Measurements from ENCODE around the gene FOXK1. TPM values are rescaled to one million over a fixed set of nuclear protein-coding genes. Genes with fewer than 3 reads are reported as not detected.

FOXK1 gene
- total RNA-seq, 2 donors from 2014 or later, result 36.9 to 43.4 TPM

DNA sequence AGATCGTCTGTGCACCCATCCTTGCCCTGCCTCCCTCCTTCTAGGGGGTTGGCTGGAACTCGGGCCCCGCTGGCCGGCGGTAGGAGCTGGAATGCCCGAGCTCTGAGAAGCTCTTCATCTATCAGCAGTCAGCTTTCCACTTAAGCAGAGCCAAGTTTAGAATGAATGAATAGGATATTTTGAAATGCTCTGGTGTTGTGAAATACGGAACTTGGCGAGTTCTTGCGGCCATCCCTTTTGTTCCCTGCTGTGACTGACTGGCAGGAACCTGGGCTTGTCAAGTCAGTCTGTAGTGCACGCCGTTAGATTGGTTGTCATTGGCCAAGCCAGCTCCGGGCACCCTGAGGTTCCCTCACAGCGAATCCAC, 33.3 kb downstream of the FOXK1 start:
- no peak overlapping the region for H3K9ac ChIP-seq (ENCODE audit: extremely low read depth, low read length, poor library complexity, severe bottlenecking)
- H3K4me1 ChIP-seq (ENCODE audit: control insufficient read depth, insufficient read depth, low read length), result no peaks in the 10 kb centered on the region
- Mint-ChIP-seq H3K27me3 (ENCODE audit: insufficient read depth) (peaks cover 17% of the 10 kb centered on the region), H3K9me3 (peaks cover 4% of the 10 kb centered on the region), H3K27ac (no peak overlapping the region), H3K4me3 (no peak overlapping the region), H3K4me1 (peaks cover 13% of the 10 kb centered on the region), H3K36me3 (ENCODE audit: low read depth) (peaks cover 62% of the 10 kb centered on the region)
- peaks cover 3% of the 10 kb centered on the region for H3K36me3 ChIP-seq (ENCODE audit: control insufficient read depth, insufficient read depth, low read length)
- H3K4me3 ChIP-seq (ENCODE audit: low read length), result no peak overlapping the region
- H3K27ac ChIP-seq (ENCODE audit: low read depth, low read length), result no peak overlapping the region
- H3K27me3 ChIP-seq (ENCODE audit: control insufficient read depth, insufficient read depth, low read length, poor library complexity, severe bottlenecking), result no peaks in the 10 kb centered on the region
- 95 to 96% methylated on average over 7 to 13 of the region's 13 CpGs for WGBS, 2 experiments (ENCODE audit: insufficient coverage in 1 of 2, insufficient read length in 1 of 2)
- H3K9me3 ChIP-seq (ENCODE audit: control insufficient read depth, low read length), result peaks cover 6% of the 10 kb centered on the region
- DNase-seq, result no peak
- TF ChIP-seq, protein P1, sequence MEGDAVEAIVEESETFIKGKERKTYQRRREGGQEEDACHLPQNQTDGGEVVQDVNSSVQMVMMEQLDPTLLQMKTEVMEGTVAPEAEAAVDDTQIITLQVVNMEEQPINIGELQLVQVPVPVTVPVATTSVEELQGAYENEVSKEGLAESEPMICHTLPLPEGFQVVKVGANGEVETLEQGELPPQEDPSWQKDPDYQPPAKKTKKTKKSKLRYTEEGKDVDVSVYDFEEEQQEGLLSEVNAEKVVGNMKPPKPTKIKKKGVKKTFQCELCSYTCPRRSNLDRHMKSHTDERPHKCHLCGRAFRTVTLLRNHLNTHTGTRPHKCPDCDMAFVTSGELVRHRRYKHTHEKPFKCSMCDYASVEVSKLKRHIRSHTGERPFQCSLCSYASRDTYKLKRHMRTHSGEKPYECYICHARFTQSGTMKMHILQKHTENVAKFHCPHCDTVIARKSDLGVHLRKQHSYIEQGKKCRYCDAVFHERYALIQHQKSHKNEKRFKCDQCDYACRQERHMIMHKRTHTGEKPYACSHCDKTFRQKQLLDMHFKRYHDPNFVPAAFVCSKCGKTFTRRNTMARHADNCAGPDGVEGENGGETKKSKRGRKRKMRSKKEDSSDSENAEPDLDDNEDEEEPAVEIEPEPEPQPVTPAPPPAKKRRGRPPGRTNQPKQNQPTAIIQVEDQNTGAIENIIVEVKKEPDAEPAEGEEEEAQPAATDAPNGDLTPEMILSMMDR (conservative IDR thresholded peaks at IDR 0.05), result no peak

DNA sequence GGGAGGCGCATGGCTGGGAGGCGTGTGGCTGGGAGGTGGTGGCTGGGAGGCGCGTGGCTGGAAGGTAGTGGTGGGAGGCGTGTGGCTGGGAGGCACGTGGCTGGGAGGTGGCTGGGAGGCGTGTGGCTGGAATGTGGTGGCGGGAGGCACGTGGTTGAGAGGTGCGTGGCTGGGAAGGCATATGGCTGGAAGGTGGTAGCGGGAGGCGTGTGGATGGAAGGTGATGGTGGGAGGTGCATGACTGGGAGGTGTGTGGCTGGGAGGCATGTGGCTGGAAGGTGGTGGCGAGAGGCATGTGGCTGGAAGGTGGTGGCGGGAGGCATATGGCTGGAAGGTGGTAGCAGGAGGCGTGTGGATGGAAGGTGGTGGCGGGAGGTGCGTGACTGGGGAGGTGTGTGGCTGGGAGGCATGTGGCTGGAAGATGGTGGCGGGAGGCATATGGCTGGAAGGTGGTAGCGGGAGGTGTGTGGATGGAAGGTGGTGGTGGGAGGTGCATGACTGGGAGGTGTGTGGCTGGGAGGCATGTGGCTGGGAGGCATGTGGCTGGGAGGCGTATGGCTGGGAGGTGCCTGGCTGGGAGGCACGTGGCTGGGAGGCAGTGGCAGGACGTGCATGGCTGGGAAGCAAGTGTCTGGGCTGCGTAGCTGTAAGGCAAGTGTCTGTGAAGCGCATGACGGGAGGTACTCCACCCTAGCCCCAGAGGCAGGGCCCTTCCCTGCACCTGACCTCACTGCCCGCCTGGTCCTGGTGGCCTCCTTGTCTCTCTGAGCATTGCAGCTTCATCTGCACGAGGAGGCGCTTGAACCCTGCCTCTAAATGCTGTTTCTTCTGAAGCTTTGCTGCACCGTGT, 35.1 kb downstream of the FOXK1 start:
- Mint-ChIP-seq H3K27ac (no peak overlapping the region), H3K27me3 (ENCODE audit: insufficient read depth) (peaks cover 5% of the 10 kb centered on the region), H3K36me3 (ENCODE audit: low read depth) (peaks cover 49% of the 10 kb centered on the region), H3K4me1 (peaks cover 3% of the 10 kb centered on the region), H3K9me3 (peaks cover 4% of the 10 kb centered on the region), H3K4me3 (no peak overlapping the region)
- H3K27ac ChIP-seq (ENCODE audit: low read depth, low read length), result peak overlapping the region; percentile 44
- 93 to 98% methylated on average over 12 to 29 of the region's 29 CpGs for WGBS, 2 experiments (ENCODE audit: insufficient coverage in 1 of 2, insufficient read length in 1 of 2)
- no peak overlapping the region for H3K4me3 ChIP-seq (ENCODE audit: low read length)
- H3K9me3 ChIP-seq (ENCODE audit: control insufficient read depth, low read length), result peaks cover 6% of the 10 kb centered on the region
- no peaks in the 10 kb centered on the region for H3K36me3 ChIP-seq (ENCODE audit: control insufficient read depth, insufficient read depth, low read length)
- no peak overlapping the region for H3K9ac ChIP-seq (ENCODE audit: extremely low read depth, low read length, poor library complexity, severe bottlenecking)
- no peak for DNase-seq
- TF ChIP-seq, protein P1 (conservative IDR thresholded peaks at IDR 0.05), result no peak
- H3K27me3 ChIP-seq (ENCODE audit: control insufficient read depth, insufficient read depth, low read length, poor library complexity, severe bottlenecking), result no peaks in the 10 kb centered on the region
- no peaks in the 10 kb centered on the region for H3K4me1 ChIP-seq (ENCODE audit: control insufficient read depth, insufficient read depth, low read length)

DNA sequence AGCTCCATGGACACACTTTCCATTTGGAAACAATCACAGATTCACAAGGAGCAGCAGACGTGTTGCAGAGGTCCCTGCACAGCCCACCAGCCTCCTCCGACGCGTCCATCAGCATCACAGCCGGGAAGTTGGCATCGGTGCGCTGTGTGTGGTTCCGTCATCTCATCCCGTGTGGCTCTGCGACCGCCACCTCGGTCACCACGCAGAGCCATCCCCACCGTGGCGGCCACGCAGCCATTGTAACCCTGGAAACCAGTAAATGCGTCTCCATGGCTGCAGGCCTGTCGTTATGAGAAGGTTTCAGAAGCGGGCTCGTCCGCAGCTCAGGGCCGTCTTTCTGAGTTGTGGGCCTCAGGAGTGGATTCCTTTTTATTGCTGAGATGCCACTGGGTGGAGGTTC, 36.0 kb downstream of the FOXK1 start:
- Histone ChIP-seq H3K27me3 (ENCODE audit: control insufficient read depth, insufficient read depth, low read length, poor library complexity, severe bottlenecking) (no peaks in the 10 kb centered on the region), H3K27ac (ENCODE audit: low read depth, low read length) (peak overlapping the region; percentile 44), H3K4me3 (ENCODE audit: low read length) (no peak overlapping the region), H3K4me1 (ENCODE audit: control insufficient read depth, insufficient read depth, low read length) (no peaks in the 10 kb centered on the region), H3K9ac (ENCODE audit: extremely low read depth, low read length, poor library complexity, severe bottlenecking) (no peak overlapping the region), H3K9me3 (ENCODE audit: control insufficient read depth, low read length) (peaks cover 6% of the 10 kb centered on the region), H3K36me3 (ENCODE audit: control insufficient read depth, insufficient read depth, low read length) (no peaks in the 10 kb centered on the region)
- H3K9me3 Mint-ChIP-seq, result peaks cover 4% of the 10 kb centered on the region
- peaks cover 49% of the 10 kb centered on the region for H3K36me3 Mint-ChIP-seq (ENCODE audit: low read depth)
- no peak overlapping the region for H3K27ac Mint-ChIP-seq
- WGBS, 2 experiments (ENCODE audit: insufficient coverage in 1 of 2, insufficient read length in 1 of 2), result 95% methylated on average over 13 to 22 of the region's 22 CpGs
- no peaks in the 10 kb centered on the region for H3K27me3 Mint-ChIP-seq (ENCODE audit: insufficient read depth)
- TF ChIP-seq, protein P1 (conservative IDR thresholded peaks at IDR 0.05), result no peak
- H3K4me1 Mint-ChIP-seq, result peaks cover 2% of the 10 kb centered on the region
- no peak for DNase-seq
- no peak overlapping the region for H3K4me3 Mint-ChIP-seq

All from endodermal cell (in vitro differentiated cells).